ENCODE measurements around the gene PWWP2B. TPM values are rescaled to one million over a fixed set of nuclear protein-coding genes. Genes with fewer than 3 reads are reported as not detected.
"Not testable (repeated sequence)": the region's sequence is repeated elsewhere in the genome, so short reads cannot be mapped to it uniquely, and the experiment has no call there.

The PWWP2B gene
- total RNA-seq, 6 experiments from 2014 or later = 3.0 to 12.2 (median 5.1) TPM

- no peak overlapping the region for H3K27ac ChIP-seq
- no peaks in the 10 kb centered on the region for H3K27me3 ChIP-seq
- DNase-seq = peak in 2 of 3 donors; percentile 8 to 49
- H3K9me3 ChIP-seq = no peaks in the 10 kb centered on the region
- TF ChIP-seq POLR2A (IDR thresholded peaks at IDR 0.05) (no peak), CTCF (IDR thresholded peaks at IDR 0.05) (no peak)
- H3K4me3 ChIP-seq = no peak overlapping the region
- 40% methylated on average over 1 of the region's 11 CpGs for WGBS (ENCODE audit: insufficient coverage, low coverage, low lambda C conversion rate, missing lambda C conversion rate)
- H3K4me1 ChIP-seq = peaks cover 0 to 6% (median 3%) of the 10 kb centered on the region in 4 donors
- ATAC-seq = no peak
- intact Hi-C loops (cut with DNase I) = loop anchor here (5.0 kb wide), 1 partner anchor 128 kb away; no protein-coding TSS in a partner anchor
- H3K36me3 ChIP-seq = no peaks in the 10 kb centered on the region
Observed at GRCh38 chr10:132350391-132350790, 46.6 kb upstream of the PWWP2B start.

GRCh38 chr10:132350946-132351345, 46.1 kb upstream of the PWWP2B start:
- DNase-seq (peak in 2 of 3 donors; percentile 12 to 43), ATAC-seq (no peak)
- no peak for TF ChIP-seq POLR2A (IDR thresholded peaks at IDR 0.05)
- TF ChIP-seq CTCF (IDR thresholded peaks at IDR 0.05) = no peak
- intact Hi-C loops (cut with DNase I) = loop anchor here (5.0 kb wide), 1 partner anchor 129 kb away; no protein-coding TSS in a partner anchor
- Histone ChIP-seq H3K27me3 (no peaks in the 10 kb centered on the region), H3K9me3 (no peaks in the 10 kb centered on the region), H3K36me3 (no peaks in the 10 kb centered on the region), H3K4me3 (no peak overlapping the region), H3K27ac (no peak overlapping the region), H3K4me1 (peaks cover 0 to under 1% (median 0%) of the 10 kb centered on the region in 4 donors)
- WGBS (ENCODE audit: insufficient coverage, low coverage, low lambda C conversion rate, missing lambda C conversion rate) = 93% methylated on average over 6 of the region's 17 CpGs

GRCh38 chr10:132351611-132352010, 45.4 kb upstream of the PWWP2B start:
- no peak for ATAC-seq
- H3K27me3 ChIP-seq = no peaks in the 10 kb centered on the region
- intact Hi-C loops (cut with DNase I) = loop anchor here (5.0 kb wide), 1 partner anchor 129 kb away; no protein-coding TSS in a partner anchor
- DNase-seq = peak in 2 of 3 donors; percentile 5 to 50
- no peaks in the 10 kb centered on the region for H3K36me3 ChIP-seq
- H3K4me1 ChIP-seq = no peaks in the 10 kb centered on the region
- no peaks in the 10 kb centered on the region for H3K9me3 ChIP-seq
- TF ChIP-seq POLR2A (IDR thresholded peaks at IDR 0.05) (no peak), CTCF (IDR thresholded peaks at IDR 0.05) (no peak)
- H3K27ac ChIP-seq = no peak overlapping the region
- WGBS (ENCODE audit: insufficient coverage, low coverage, low lambda C conversion rate, missing lambda C conversion rate) = 92% methylated on average over 6 of the region's 25 CpGs
- no peak overlapping the region for H3K4me3 ChIP-seq

- intact Hi-C loops (cut with DNase I) = loop anchor here (5.0 kb wide), 1 partner anchor 130 kb away; no protein-coding TSS in a partner anchor
- not testable (repeated sequence) for H3K4me3 ChIP-seq, H3K4me1 ChIP-seq, H3K27me3 ChIP-seq, H3K9me3 ChIP-seq, H3K36me3 ChIP-seq, H3K27ac ChIP-seq
- peak; percentile 70 to 87 (median 84) for ATAC-seq
- WGBS (ENCODE audit: insufficient coverage, low coverage, low lambda C conversion rate, missing lambda C conversion rate) = 32% methylated on average over 12 of the region's 44 CpGs
- peak; percentile 62 to 80 (median 72) for TF ChIP-seq CTCF (IDR thresholded peaks at IDR 0.05)
- DNase-seq = peak; percentile 73 to 80 (median 74)
Observed at GRCh38 chr10:132352462-132353308, 44.3 kb upstream of the PWWP2B start.
